ENCODE measurements around the gene MAB21L3. TPM values are rescaled to one million over a fixed set of nuclear protein-coding genes. Genes with fewer than 3 reads are reported as not detected.

Gene MAB21L3
- total RNA-seq, 1 experiment from 2014 or later, result not detected

DNA sequence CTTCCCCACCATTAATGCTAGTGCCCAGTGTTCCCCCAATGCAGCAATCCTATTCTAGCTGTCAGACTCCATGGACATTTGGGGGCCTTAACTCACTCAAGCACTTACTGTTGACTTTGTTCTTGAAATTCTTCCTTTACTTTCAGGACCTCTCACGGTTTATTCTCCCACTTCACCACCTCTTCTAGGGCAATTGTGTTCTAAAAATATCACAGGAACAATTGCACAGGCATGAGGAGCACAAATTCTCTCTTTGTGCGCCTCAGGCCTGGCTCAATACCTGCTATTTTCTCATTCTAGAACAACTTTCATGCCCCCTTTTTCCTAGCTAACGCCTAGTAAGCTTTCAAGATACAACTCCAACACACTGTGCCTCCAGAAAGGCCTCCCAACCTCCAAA lies 7.3 kb downstream of the MAB21L3 start:
- H3K18ac ChIP-seq (ENCODE audit: insufficient read length, low read depth, low read length), result no peak overlapping the region
- no peaks in the 10 kb centered on the region for H4K20me1 ChIP-seq (ENCODE audit: control insufficient read depth, insufficient read depth, insufficient read length)
- DNase-seq, result no peak
- whole genome bisulfite sequencing (ENCODE audit: extremely low coverage, insufficient read length, low lambda C conversion rate), result no CpG with 5 or more reads among the region's 3 CpGs
- no peak overlapping the region for H3K56ac ChIP-seq (ENCODE audit: insufficient read length, low read depth, low read length)
- Mint-ChIP-seq H3K4me3 (no peak overlapping the region), H3K36me3 (ENCODE audit: insufficient read depth in 1 of 3, low read depth in 3 of 3) (no peaks in the 10 kb centered on the region), H3K27ac (no peak overlapping the region), H3K27me3 (ENCODE audit: low read depth) (peaks cover 1% of the 10 kb centered on the region; the same call in 1 of the 2 replicates), H3K4me1 (no peaks in the 10 kb centered on the region), H3K9me3 (no peaks in the 10 kb centered on the region)
- H3K23ac ChIP-seq (ENCODE audit: insufficient read length, low read depth, low read length), result no peak overlapping the region
- no peak overlapping the region for H3K27ac ChIP-seq (ENCODE audit: insufficient read length, low read depth, low read length)
- no peaks in the 10 kb centered on the region for H3K79me1 ChIP-seq (ENCODE audit: insufficient read depth, low read depth, low read length, poor library complexity, severe bottlenecking)
- no peak overlapping the region for H3K4ac ChIP-seq (ENCODE audit: low read depth, low read length)
- TF ChIP-seq CTCF (conservative IDR thresholded peaks at IDR 0.05), result no peak
- H3K27me3 ChIP-seq (ENCODE audit: insufficient read depth, low read length), result no peaks in the 10 kb centered on the region
- no peak overlapping the region for H2BK12ac ChIP-seq (ENCODE audit: insufficient read length, low read depth, low read length)
- no peak overlapping the region for H2BK120ac ChIP-seq (ENCODE audit: low read depth, low read length, poor library complexity, severe bottlenecking)
- no peaks in the 10 kb centered on the region for H3K79me2 ChIP-seq (ENCODE audit: insufficient read depth, low read length)
- no peak overlapping the region for H3K4me2 ChIP-seq (ENCODE audit: insufficient read depth, insufficient read length, low read length)
- no peak overlapping the region for H2BK20ac ChIP-seq (ENCODE audit: low read depth, low read length, poor library complexity, severe bottlenecking)
- no peak overlapping the region for H3T11ph ChIP-seq (ENCODE audit: low read length)
- no peak overlapping the region for H2AFZ ChIP-seq (ENCODE audit: low read length)
- H3K9ac ChIP-seq (ENCODE audit: extremely low read depth, insufficient read length, low read length), result no peak overlapping the region
- no peak overlapping the region for H3K14ac ChIP-seq (ENCODE audit: insufficient read depth, low read length)
- H3K9me3 ChIP-seq (ENCODE audit: control insufficient read depth, low read depth, low read length), result no peaks in the 10 kb centered on the region
- no peak overlapping the region for H4K91ac ChIP-seq (ENCODE audit: insufficient read length, low read depth, low read length)
- H4K5ac ChIP-seq (ENCODE audit: insufficient read length, low read depth, low read length), result no peak overlapping the region
- H2AK5ac ChIP-seq (ENCODE audit: insufficient read length, low read length), result no peak overlapping the region
- H3K23me2 ChIP-seq (ENCODE audit: insufficient read length, low read depth, low read length, poor library complexity, severe bottlenecking), result no peaks in the 10 kb centered on the region
- no peak overlapping the region for H2BK15ac ChIP-seq (ENCODE audit: low read depth, low read length)
- no peaks in the 10 kb centered on the region for H3K4me1 ChIP-seq (ENCODE audit: insufficient read depth, low read length)
- H2BK5ac ChIP-seq (ENCODE audit: insufficient read length, low read length), result no peak overlapping the region
- no peak overlapping the region for H4K8ac ChIP-seq (replicated peaks; ENCODE audit: insufficient read length, low read depth, low read length)
